Daoy (cell line): ENCODE measurements around the gene ZNF536. TPM values are rescaled to one million over a fixed set of nuclear protein-coding genes. Genes with fewer than 3 reads are reported as not detected.
A peak's percentile ranks its signal among the peaks of the same experiment; 100 is the strongest.

Experiments used
- DNase-seq: peaks from one replicate; pipeline ENCODE4 v3.0.0-alpha.2; 2015; ENCODE audit warnings: low read depth
- total RNA-seq: library from RNA; depleted of rRNA; stranded (reverse); fragments of >200 nt; shearing (Covaris generic); gene quantifications from 2 replicates; pipeline ENCODE4 v1.2.3, GENCODE V29; 2014

ZNF536 gene
- total RNA-seq, 1 experiment from 2014 or later, result 10.2 TPM

DNA sequence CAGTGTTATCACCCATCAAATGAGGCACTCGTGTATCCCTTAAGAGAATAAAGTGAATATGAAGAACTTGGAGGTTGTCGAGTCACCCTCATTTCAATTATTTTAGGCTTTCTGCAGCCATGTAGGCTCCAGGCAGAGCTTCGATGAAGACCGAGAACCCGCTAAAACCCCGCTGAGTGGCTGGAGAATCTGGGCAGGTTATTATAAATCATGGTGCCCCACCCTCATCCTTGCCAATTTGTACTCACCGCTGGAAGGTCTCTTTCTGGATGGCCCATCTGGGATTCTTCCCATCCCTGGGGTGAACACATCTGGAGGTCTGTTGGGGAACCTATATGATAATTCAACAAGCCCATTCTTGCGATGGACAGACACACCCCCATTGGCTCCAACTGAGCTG lies 190.8 kb downstream of the ZNF536 start:
- DNase-seq, result no peak

DNA sequence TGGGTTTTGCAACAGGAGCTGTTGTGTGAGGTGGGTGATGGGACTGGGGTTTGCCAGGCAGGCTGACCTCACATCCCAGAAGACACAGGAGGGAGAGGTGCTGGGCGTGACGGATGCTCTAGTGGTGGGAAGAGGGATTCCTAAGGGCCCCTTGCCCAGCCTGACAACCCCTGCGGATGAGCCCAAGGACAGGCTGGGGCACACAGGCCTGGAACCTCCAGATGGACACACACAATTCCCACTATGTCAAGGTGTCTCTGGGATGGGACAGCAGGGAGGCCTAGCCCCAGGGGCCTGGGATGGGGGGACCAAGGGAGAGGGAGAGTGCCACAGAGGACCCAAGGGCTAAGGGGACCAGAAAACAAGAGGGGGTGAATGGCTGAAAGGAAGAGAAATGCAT lies 191.5 kb downstream of the ZNF536 start:
- no peak for DNase-seq

DNA sequence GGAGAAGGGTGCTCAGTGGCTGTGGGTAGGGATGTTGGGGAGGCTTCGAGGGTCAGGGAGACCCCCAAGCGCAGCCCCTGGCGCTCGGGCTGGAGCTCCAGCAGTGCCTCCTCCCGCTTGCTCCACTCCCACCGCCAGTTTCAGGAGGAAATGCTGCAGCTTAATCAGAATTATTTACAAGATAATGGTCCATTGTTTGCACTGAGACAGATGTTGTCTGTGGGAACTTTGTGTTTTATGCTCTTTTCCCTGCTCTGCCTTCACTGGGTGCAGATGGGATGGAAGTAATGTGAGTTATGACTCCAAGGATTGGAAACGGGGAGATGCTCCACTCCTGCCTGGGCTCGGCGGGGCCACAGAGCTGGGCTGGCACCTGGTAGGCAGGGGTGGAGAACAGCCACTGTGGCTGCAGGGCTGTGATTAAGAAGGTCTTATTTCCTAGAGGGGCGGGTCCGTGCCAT lies 192.4 kb downstream of the ZNF536 start:
- no peak for DNase-seq

DNA sequence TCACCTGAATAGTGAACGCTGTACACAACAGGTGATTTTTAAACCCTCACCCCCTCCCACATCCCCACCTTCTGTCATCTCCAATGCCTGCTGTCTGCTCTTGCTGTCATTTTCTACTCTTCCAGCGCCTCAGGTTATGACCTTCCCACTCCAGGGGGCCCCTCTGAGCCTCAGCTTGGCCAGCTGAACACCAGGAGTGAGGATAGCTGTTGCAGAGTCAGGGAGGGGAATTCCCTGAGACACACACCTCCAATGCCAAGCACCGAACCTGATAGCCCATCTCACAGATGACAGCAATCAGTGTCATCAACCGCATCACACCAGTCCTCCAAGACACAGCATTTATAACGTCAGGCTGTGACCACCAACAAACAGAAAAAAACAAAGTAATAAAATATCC lies 193.5 kb downstream of the ZNF536 start:
- DNase-seq, result peak; percentile 79

DNA sequence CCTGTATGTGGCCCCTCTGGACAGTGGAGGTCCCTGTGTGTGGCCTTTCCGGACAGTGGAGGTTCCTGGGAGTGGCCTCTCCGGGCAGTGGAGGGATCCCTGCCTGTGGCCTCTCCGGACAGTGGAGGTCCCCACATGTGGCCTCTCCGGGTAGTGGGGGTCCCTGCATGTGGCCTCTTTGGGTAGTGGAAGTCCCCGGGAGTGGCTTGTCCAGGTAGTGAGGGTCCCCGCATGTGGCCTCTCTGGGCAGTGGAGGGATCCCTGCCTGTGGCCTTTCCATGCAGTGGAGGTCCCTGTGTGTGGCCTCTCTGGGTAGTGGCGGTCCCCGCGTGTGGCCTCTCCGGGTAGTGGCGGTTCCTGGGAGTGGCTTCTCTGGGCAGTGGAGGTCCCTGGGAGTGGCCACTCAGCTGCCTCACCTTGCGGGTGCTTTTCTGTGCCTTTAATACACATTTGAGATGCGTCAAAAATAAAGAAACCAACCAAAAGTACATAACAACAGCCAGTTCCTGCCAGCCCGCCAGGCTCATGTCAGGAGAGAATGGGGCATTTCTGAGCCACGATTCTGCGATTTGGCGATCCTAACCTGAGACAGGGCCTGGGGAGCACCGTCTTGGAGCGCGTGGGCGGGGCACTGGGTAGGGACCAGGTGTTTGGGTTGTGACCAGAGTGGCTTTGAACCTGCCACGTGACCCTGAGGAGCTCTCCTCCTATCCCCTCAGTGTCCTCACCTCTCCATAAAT lies 194.7 kb downstream of the ZNF536 start:
- DNase-seq, result no peak

DNA sequence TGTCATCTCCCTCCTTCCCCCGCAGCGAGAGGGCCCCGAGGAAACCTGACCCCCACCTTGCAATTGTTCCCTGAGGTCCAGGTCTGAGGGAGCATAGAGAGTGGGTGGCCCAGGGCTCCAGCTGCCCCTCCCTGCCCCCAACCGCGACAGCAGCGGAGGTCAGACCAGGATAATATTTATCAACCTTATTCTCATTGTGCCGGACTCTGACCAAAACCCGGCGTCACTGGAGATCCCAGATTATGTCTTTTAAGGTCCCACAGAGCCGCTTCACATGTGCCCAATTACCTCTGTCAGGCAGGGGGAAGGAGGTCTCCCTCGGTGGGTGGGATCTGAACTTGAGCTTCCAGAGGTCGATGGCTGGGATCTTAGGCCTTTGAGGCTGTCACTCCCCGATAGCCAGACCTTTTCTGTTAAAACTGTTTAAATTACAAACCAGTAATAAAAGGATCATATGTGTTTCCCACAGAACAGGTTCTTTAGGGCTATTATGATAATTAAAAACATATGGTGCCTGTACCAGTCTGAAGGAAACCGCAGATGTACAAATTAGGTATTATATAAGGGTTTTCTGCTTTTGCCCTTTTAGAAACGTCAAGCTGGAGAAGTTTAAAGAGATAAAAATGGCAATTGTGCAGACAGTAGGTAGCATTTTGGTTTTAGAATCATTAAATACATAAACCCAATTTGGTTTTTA lies 195.5 kb downstream of the ZNF536 start:
- no peak for DNase-seq

DNA sequence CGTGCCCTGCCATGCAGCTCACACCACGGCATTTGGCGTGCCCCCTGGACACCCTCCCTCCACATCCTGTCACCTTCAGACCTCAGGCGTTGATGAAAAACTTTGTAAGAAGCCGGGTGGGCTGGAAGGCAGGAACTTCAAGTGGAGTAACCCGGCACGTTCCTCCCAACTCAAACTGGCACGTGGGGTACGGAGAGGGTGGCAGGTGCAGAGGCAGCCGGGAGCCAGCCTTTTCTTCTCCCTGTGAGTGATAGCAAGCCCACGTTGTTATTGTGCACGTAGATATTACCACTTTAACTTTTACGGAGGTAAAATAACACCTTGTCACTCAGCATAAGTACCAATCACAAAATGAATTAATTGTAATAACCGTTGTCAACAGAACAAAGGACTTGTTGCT lies 198.0 kb downstream of the ZNF536 start:
- no peak for DNase-seq

DNA sequence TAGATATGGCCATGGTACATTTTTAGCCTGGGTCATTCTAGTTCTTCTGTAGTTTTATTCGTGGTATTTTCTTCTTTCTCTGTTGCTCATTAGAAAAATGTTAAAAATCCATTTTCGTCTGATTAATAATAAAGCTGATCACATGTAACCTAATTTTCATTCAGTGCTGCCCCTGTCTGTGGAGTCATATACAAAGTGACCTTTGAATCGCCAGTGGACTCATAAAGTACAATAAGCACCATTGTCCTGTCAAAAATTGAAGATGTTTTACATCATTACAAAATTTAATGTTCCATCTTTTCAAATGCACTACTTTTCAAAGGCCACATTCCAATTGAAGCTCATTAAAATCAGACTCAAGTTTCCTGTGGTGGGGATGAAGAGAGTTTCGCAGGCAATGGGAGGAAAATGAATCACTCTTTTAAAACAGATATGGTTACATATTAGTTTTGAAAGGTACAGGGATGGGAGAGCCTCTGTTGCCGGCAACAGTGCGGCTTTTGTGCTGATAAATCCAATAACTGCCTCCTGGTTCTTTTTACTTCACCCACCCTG lies 205.4 kb downstream of the ZNF536 start:
- DNase-seq, result peak; percentile 57

DNA sequence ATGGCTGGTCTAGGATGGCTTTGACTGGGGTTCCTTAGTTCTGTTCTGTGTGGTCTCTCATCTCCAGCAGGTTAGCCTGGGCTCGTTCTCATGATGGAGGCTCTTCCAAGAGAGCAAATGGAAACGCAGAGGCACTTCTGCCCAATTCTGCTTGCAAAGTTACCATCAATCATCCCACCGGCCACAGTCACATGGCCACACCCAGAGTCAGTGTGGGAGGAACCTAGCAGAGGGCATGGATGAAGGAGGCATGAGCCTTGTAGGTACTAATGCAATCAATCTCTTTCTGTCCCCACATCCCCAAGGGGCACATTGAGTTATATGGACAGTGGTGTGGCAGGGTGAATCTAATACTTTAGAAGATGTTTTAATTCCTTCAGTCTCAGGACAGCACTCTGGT lies 207.2 kb downstream of the ZNF536 start:
- DNase-seq, result no peak

DNA sequence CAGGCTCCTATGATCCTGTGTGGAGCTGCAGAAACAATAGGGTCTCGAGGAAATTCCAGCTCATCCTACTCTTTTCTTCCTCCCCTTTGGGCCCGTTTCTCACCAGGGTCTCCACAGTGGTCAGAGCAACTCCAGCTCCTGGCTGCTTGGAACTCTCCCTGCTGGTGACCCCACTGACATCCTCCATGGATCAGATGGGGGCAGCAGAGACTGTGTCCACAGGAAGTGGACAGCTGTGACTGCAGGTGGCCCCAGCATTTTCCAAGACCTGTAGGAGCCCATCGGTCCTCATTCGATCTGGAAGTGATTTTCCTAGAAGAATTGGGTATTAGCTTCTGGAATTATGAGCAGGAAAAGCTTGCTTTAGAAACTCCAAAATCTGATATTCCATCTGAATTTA lies 208.5 kb downstream of the ZNF536 start:
- DNase-seq, result no peak

DNA sequence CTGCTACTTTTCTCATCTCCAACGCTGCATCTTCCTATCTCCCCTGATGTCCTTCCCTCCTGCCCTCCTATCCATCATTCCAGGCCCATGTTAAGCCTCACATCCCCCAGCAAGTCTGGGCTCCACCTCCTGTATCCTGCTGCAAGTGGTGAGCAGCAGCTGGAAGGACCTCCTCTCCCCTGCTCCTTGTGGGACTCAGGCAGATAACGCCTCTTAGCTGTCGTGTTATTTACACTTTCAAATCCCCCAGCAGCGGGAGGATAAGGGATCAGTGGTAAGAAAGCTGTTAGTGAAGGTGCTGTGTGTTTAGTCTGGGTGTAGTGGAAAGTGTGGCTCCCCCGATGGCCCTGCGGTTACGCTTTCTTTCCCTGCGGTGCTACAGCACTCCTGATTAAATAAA lies 211.9 kb downstream of the ZNF536 start:
- no peak for DNase-seq

DNA sequence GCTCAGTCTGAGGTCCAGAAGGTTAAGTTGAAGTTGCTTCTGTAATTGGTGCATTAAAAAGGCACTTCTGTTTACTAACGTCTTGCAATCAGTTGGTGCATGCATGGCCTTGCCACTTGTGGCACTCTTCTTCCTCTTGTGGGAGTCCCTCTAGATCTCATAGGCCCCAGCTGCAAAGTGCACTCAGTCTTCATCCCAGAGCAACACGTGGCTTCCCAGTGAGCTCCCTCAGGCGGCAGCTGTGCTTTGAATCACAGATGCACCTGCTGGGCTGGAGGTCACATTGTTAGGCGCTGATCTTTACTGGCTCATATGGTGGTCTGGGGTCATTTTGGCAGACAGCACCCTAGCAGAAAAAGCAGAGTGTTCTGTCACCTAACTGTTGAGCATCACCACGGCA lies 215.7 kb downstream of the ZNF536 start:
- no peak for DNase-seq

DNA sequence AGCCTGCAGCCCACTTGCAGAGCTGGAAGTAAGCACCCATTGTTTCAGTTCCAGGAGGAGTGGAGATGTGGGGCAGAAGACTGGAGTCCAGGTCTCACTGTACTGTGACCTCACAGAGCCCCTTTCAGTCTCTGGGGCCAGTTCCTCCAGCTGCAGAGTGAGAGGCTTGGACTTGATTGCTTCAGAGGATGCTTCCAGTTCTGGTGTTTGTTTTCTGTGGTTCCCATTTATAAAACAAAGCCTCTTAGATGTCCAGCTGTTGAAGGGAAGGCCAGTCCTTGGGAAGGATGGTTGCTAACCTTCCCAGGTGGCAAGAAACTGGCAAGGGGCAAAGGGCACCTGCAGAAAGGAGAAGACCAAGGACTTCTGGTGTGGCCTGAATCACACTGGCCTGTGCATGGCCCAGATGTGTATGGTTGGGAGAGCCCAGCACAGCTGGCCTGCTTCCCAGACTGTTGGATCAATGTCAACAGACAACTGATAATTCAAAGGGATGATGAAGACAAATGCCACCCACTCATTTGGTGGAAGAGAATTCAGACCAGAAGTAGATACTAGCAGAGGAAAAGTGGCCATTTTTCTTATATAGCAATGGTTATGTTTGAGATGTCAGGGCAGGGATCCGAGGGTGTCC lies 218.5 kb downstream of the ZNF536 start:
- DNase-seq, result no peak

DNA sequence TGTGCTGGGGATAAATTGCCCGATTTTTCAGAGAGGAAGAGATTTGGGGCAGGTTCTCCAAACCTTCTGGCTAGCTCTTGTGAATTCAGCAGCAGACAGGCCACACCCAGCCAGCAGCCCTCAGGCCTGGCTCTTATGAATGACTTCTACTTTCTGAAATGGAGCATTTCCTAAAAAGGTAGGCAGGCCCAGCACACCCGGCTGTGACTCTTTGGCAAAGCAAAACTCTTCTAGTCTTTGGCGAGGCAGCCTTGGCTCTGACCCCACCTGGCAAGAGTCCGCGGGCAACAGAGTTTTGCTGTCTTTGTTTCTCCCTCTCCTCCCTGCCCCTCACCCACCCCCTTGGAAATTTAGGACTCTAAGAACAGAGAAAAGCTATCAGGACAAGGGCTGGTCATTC lies 221.2 kb downstream of the ZNF536 start:
- DNase-seq, result no peak

DNA sequence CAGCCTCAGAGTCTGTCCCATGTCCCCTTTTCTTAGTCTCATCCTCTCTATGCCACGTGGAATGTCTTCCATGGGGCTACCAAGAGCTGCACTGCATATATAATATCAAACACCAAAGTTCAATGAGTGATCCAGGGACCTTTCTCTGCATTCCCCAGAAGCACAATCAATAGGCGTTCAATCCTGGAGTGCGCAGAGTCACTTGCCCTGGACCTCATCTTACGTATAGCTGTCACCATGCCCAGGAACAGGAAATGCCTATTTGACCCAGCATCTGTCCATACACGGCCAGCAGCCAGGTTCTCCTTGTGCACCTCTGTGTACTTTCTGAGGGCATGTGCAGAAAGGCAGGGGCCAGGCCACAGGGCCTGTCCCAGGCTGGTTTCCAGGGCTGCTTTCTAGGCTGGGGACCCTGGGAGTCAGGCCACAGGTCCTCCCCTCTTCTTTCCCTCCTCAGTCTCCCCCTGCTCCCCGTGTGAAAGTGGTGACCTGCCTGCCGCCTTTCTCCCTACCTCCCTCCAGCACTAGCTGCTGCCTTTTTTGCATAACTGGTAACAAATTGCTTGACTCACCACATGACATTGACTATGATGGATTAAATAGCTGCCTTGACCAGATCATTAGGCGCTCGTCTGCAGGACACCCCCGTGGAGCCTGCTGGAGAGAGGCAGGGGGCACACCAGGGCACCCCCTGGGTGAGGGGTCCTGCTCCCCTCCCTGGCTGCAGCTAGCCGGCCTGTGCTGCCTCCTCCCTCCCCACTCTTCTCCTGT lies 222.0 kb downstream of the ZNF536 start:
- no peak for DNase-seq

DNA sequence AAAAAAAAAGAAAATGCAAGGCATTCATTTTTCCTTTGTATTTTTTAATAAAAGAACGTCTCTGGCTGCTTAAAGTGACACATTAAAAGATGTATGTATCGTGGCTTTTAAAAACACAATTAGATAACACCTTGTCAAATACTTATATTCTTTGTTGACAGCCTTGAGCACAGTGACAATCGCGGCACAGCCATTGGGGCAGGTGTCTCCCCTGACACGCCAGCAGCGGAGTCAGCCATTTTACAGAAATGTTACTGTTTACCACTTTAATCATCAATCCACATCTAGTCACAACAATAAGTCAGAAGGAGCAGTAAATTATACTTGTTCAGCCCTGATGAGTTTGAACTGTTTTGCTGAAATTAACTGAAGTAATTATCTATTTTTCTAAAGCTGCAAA lies 224.1 kb downstream of the ZNF536 start:
- no peak for DNase-seq

DNA sequence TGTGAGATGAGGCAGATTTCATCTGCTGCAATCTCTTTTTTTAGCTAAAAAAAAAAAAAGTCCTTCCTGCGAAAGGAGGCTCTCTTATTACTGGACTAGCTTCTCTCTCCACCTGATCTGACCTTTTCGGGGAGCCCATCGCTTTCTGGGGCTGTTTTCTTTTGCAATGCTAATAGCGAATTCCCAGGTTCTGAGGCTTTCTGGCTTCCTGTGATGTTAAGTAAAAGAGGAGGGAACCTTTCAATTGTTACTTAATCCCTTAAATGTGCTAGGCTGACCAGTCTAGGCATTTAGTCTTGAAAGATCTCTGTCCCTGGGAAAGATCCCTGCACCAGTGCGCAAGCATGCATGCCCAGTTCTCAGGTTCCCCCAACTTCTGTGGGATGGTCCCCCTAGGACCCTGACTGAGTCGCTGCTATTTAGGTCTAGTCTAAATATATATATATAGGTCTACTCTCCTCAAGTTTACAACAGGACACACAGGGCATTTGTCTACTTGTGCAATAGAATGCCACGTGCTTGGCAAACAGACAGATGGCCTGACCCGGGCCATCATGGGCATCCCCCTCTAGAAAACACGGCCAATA lies 224.7 kb downstream of the ZNF536 start:
- no peak for DNase-seq

DNA sequence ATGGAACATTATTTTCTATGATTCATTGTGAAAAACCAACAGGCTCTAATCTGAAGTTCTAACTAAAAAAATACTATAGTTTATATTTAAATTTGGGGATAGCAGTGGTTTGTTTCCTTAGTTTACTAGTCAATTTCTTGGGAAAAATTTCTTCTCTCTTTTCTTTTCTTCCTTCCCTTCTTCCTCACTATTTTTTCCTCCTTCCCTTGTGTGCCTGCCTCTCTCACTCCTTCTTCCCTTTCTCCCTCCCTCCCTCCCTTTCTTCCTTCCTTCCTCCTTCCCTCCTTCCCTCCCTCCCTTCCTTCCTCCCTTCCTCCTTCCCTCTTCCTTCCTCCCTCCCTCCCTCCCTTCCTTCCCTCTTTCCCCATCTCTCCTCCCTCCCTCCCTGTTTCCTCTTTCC lies 226.5 kb downstream of the ZNF536 start:
- DNase-seq, result no peak

DNA sequence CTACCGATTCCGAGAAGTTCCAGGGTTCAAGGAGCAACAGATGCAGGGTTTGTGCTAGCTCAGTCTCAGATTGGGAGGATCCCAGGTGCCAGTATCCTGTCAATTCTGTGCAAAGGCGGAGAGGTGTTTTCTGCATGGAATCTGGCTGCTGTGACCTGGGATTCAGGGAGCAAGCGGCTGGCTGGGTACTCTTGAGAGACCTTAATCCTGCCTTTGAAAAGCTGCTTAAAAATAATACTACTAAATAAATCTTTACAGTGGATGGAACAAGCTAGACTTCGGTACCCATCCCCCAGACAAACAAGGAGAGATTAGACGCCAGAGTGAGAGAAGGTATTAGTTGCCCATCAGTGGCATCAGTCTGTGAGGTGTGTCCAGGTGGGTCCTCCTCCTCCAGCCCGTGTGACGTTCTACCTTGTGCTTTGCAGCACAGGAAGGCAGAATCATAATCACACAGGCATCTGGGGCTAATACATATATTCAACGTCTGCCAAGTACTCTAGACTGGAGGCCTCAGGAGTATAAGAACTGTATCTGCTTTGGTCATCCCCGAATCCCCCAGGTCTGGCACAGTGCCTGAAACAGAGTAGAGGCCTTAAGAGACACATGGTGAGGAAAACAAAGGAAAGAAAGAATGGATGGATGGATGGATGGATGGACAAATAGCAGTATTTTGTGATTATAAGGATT lies 230.6 kb downstream of the ZNF536 start:
- no peak for DNase-seq

DNA sequence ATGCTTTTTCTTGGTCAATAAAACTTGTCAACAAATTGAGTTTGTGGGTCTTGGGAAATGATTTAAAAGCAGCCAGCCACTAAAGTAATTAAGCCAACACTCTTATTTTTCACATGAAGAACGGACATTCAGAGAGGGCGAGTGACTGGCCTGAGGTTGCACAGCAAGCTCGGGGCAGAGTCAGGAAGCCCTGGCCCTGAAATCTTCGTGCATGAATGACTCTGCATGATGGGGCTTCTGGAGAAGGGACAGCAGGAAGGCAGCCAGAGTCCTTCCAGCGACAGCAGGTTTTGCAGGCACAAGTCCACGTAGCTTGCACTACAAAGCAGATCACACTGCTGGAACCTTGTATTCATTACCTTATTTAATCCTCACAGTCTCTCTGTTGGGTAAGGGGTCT lies 232.5 kb downstream of the ZNF536 start:
- no peak for DNase-seq

DNA sequence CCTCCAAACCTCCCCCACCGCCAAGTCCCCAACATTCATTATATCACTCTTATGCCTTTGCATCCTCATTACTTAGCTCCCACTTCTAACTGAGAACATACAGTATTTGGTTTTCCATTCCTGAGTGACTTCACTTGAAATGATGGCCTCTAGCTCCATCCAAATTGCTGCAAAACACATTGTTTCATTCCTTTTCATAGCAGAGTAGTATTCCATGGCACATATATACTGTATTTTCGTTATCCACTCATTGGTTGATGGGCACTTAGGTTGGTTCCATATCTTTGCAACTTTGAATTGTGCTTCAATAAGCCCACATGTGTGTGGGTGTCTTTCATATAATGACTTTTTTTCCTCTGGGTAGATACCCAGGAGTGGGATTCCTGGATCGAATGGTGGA lies 233.1 kb downstream of the ZNF536 start:
- DNase-seq, result no peak
